ENCODE results near the gene CCDC160. TPM values are rescaled to one million over a fixed set of nuclear protein-coding genes. Genes with fewer than 3 reads are reported as not detected.

The CCDC160 gene
- polyA plus RNA-seq, 1 donor from 2014 or later: 4.3 TPM

- Histone ChIP-seq H3K9ac (ENCODE audit: low read length) (no peak overlapping the region), H4K20me1 (ENCODE audit: insufficient read depth) (no peaks in the 10 kb centered on the region), H2AFZ (ENCODE audit: low read depth, low read length) (no peak overlapping the region), H3K4me2 (ENCODE audit: low read length) (no peak overlapping the region), H3K4me3 (ENCODE audit: low read length) (no peak overlapping the region), H3K27me3 (ENCODE audit: insufficient read depth, low read depth, low read length) (no peaks in the 10 kb centered on the region), H3K9me2 (ENCODE audit: insufficient read depth, low read length) (no peaks in the 10 kb centered on the region), H3K36me3 (ENCODE audit: insufficient read depth, low read length) (no peaks in the 10 kb centered on the region), H3K9me3 (ENCODE audit: low read length) (no peaks in the 10 kb centered on the region), H3K79me2 (replicated peaks; ENCODE audit: insufficient read depth, low read length) (no peaks in the 10 kb centered on the region), H3F3A (ENCODE audit: insufficient read depth, low read length, poor library complexity, severe bottlenecking) (no peaks in the 10 kb centered on the region), H3K27ac (ENCODE audit: low read length) (no peak overlapping the region)
- no peak for TF ChIP-seq RAD21 (conservative IDR thresholded peaks at IDR 0.05)
- no peak for TF ChIP-seq EZH2 (IDR thresholded peaks at IDR 0.05; ENCODE audit: borderline replicate concordance, insufficient read depth, low read length, poor library complexity, severe bottlenecking)
- TF ChIP-seq MXI1 (conservative IDR thresholded peaks at IDR 0.05; ENCODE audit: poor library complexity, severe bottlenecking): no peak
- no peak for TF ChIP-seq CTCF (IDR thresholded peaks at IDR 0.05; ENCODE audit: poor library complexity, severe bottlenecking)
- no peak for TF ChIP-seq REST (IDR thresholded peaks at IDR 0.05; ENCODE audit: borderline replicate concordance)
- TF ChIP-seq POLR2AphosphoS5 (IDR thresholded peaks at IDR 0.05): no peak
- TF ChIP-seq SMC3 (conservative IDR thresholded peaks at IDR 0.05; ENCODE audit: poor library complexity): no peak
- TF ChIP-seq TAF1 (IDR thresholded peaks at IDR 0.05; ENCODE audit: low read depth): no peak
- TF ChIP-seq EP300 (conservative IDR thresholded peaks at IDR 0.05; ENCODE audit: poor library complexity, severe bottlenecking): no peak
Observed at GRCh38 chrX:134241960-134242619, 5.1 kb downstream of the CCDC160 start.

GRCh38 chrX:134244043-134244442, 7.1 kb downstream of the CCDC160 start:
- TF ChIP-seq EZH2 (IDR thresholded peaks at IDR 0.05; ENCODE audit: borderline replicate concordance, insufficient read depth, low read length, poor library complexity, severe bottlenecking) (no peak), REST (IDR thresholded peaks at IDR 0.05; ENCODE audit: borderline replicate concordance) (no peak)
- Histone ChIP-seq H3K36me3 (ENCODE audit: insufficient read depth, low read length) (no peaks in the 10 kb centered on the region), H3K79me2 (replicated peaks; ENCODE audit: insufficient read depth, low read length) (no peaks in the 10 kb centered on the region), H3K4me2 (ENCODE audit: low read length) (no peak overlapping the region), H3K9me3 (ENCODE audit: low read length) (no peaks in the 10 kb centered on the region), H3K27ac (ENCODE audit: low read length) (no peak overlapping the region), H3K27me3 (ENCODE audit: insufficient read depth, low read depth, low read length) (no peaks in the 10 kb centered on the region), H3K9me2 (ENCODE audit: insufficient read depth, low read length) (no peaks in the 10 kb centered on the region), H3K4me3 (ENCODE audit: low read length) (no peak overlapping the region), H3F3A (ENCODE audit: insufficient read depth, low read length, poor library complexity, severe bottlenecking) (no peaks in the 10 kb centered on the region), H4K20me1 (ENCODE audit: insufficient read depth) (no peaks in the 10 kb centered on the region), H2AFZ (ENCODE audit: low read depth, low read length) (no peak overlapping the region), H3K9ac (ENCODE audit: low read length) (no peak overlapping the region)

Data from neural cell (in vitro differentiated cells).